CD4-positive, alpha-beta T cell (primary cell): ENCODE results near the gene ABRACL. TPM values are rescaled to one million over a fixed set of nuclear protein-coding genes. Genes with fewer than 3 reads are reported as not detected.
A peak's percentile ranks its signal among the peaks of the same experiment; 100 is the strongest.

Experiments
- ATAC-seq: fragments of 200-7000 bp; cut with Tn5 transposase; one replicate; pipeline ENCODE4 v1.10.0; 2022; ENCODE audit warnings: mild to moderate bottlenecking; ENCODE audit not compliant: poor library complexity
- CTCF ChIA-PET: fragments of 350-600 bp; sonication (Branson Sonifier 250); formaldehyde crosslinking; loops from one replicate; lab custom pipeline; 2021; ENCODE audit warnings: antibody characterized with exemption, inconsistent platforms; lab: Charles Lee
- POLR2A ChIA-PET: fragments of 350-600 bp; sonication (Branson Sonifier 250); formaldehyde crosslinking; loops from one replicate; lab custom pipeline; 2021; ENCODE audit warnings: antibody characterized with exemption, inconsistent platforms; lab: Charles Lee
- DNase-seq, 14 experiments: peaks; one replicate each; pipeline ENCODE4 v3.0.0-alpha.2; 2013 to 2020; ENCODE audit warnings: mixed read lengths in 2 of 14
- H3K27ac ChIP-seq, 2 donors: one replicate each; pipeline versions ENCODE4 v1.5.1 to v1.7.0; 2013; ENCODE audit warnings: low read length in 2 of 2, low read depth in 1 of 2, mild to moderate bottlenecking in 1 of 2
- H3K27me3 ChIP-seq, 2 experiments: 1 replicate in 1 of 2; 2 replicates in 1 of 2; pipeline versions ENCODE4 v1.6.1 to v1.7.0; 2013; ENCODE audit warnings: low read length in 2 of 2, control low read depth in 1 of 2, mild to moderate bottlenecking in 1 of 2, moderate library complexity in 1 of 2; ENCODE audit not compliant: insufficient read depth in 2 of 2, control insufficient read depth in 1 of 2
- H3K36me3 ChIP-seq: one replicate; pipeline ENCODE4 v1.6.1; 2013; ENCODE audit warnings: low read length, control low read depth; ENCODE audit not compliant: insufficient read depth
- H3K4me1 ChIP-seq: one replicate; pipeline ENCODE4 v1.6.1; 2013; ENCODE audit warnings: low read length, control low read depth; ENCODE audit not compliant: insufficient read depth
- H3K4me3 ChIP-seq: one replicate; pipeline ENCODE4 v1.5.1; 2013; ENCODE audit warnings: mild to moderate bottlenecking, low read length, moderate library complexity
- H3K9me3 ChIP-seq, 2 experiments: 1 replicate in 1 of 2; 2 replicates in 1 of 2; pipeline versions ENCODE4 v1.6.1 to v1.7.0; 2013; ENCODE audit warnings: low read length in 2 of 2, mild to moderate bottlenecking in 2 of 2, control low read depth in 1 of 2, moderate library complexity in 1 of 2; ENCODE audit not compliant: control insufficient read depth in 1 of 2, insufficient read depth in 1 of 2
- H3K27ac Mint-ChIP-seq: one replicate; pipeline ENCODE4 v1.8.0; 2020; ENCODE audit warnings: mixed read lengths
- H3K27me3 Mint-ChIP-seq: one replicate; pipeline ENCODE4 v1.8.0; 2021; ENCODE audit warnings: mixed read lengths
- H3K36me3 Mint-ChIP-seq: one replicate; pipeline ENCODE4 v1.8.0; 2021; ENCODE audit warnings: low read depth, mixed read lengths
- H3K4me1 Mint-ChIP-seq: one replicate; pipeline ENCODE4 v1.8.0; 2021; ENCODE audit warnings: low read depth, mixed read lengths
- H3K4me3 Mint-ChIP-seq: one replicate; pipeline ENCODE4 v1.8.0; 2020; ENCODE audit warnings: mild to moderate bottlenecking, mixed read lengths
- H3K9me3 Mint-ChIP-seq: one replicate; pipeline ENCODE4 v1.8.0; 2020; ENCODE audit warnings: mixed read lengths
- CTCF ChIP-seq: fragments of 200-600 bp; IDR thresholded peaks from one replicate; pipeline ENCODE4 v1.8.0; 2022; ENCODE audit warnings: antibody characterized with exemption, mild to moderate bottlenecking
- intact Hi-C, 2 experiments: fragments of 100-400 bp; cut with DNase I in 1 of 2; cut with micrococcal nuclease in 1 of 2; formaldehyde crosslinking; loops; one replicate each; pipeline versions ENCODE4 v1.15.1 to v1.9.0; 2023 to 2025; cut with DNase I, micrococcal nuclease
- polyA plus RNA-seq, 2 donors: library from polyadenylated mRNA; unstranded; fragments of 120-200 nt; gene quantifications; one replicate each; pipeline ENCODE4 v1.2.1, GENCODE V29; 2013
- total RNA-seq, 174 experiments: library from RNA in 2 of 174; stranded (reverse) in 2 of 174; gene quantifications; one replicate each; pipeline ENCODE4 v1.2.3 and lab custom pipeline; 2021 to 2026

Gene ABRACL, protein sequence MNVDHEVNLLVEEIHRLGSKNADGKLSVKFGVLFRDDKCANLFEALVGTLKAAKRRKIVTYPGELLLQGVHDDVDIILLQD
- total RNA-seq, result 10 to 100 TPM; 36.8 to 40.6 TPM
- polyA plus RNA-seq (2013, experiment 1 of 2), result 135 TPM
- polyA plus RNA-seq (2013, experiment 2 of 2), result 137 TPM
- 21.2 to 177 (median 54.4) reads per million in 172 experiments for total RNA-seq (lab: John Stamatoyannopoulos, UW)

DNA sequence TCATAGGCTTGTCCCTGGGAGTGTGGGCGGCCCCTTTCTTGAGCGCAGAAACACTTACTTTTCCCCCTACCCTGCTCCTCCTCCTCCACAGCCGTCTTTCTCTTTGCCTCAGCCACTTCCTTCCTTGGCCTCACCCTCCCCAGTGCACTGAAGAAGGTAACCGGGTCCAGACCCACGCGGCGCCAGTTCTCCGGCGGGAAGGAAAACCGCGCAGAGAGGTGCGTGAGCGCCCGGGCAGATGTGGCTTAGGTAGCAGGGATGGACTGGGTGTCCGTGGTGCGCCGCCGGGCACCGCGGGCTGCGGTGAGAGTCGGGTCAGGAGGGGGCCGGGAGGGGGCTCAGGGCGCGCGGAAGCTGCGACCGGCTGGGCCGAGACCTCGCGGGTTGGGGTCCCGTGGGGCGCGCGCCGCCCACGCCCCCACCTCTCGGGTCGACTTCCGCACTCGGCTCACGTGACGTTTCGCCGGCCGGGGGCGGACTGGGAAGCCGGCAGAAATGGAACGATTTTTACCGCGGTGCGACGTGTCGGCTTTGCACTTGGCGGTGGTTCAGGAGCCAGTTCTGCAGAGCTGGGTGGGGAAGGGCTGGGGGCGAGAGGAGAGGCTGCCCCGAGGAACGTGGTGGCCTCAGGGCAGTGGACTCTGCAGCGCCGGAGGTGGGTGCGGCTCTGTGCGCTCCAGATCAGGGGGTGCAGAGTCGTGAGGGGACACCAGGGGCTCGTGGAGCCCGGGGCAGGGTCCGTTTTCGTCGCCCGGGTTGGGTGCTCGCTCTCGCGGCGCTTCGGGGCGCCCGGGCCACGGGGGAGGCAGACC, at the start of gene ABRACL:
TSS of gene ABRACL (plus strand) at position 88 of the 812 bp plus-strand sequence. CDS start 5,416 bp downstream, outside the sequence.
- Histone ChIP-seq H3K27me3 (no peaks in the 10 kb centered on the region), H3K9me3 (no peaks in the 10 kb centered on the region), H3K27ac (peak within 1 kb of the TSS; percentile 84 to 90), H3K4me1 (peaks cover 20% of the 10 kb centered on the region), H3K4me3 (peak within 1 kb of the TSS; percentile 85), H3K36me3 (peaks cover 7% of the 10 kb centered on the region)
- Mint-ChIP-seq H3K4me1 (peaks cover 35% of the 10 kb centered on the region), H3K4me3 (peak within 1 kb of the TSS; percentile 97), H3K36me3 (peaks cover 29% of the 10 kb centered on the region), H3K27me3 (no peaks in the 10 kb centered on the region), H3K27ac (peak within 1 kb of the TSS; percentile 96), H3K9me3 (no peaks in the 10 kb centered on the region)
- DNase-seq, result peak; percentile 48 to 88 (median 69)
- ChIA-PET POLR2A (interaction anchor here (0.7 to 6.0 kb wide), 20 partner anchors 10 to 345 kb away, joined by 3 to 48 read pairs (median 4); partner anchors contain the start of genes CITED2, HECA, REPS1 and TXLNB), CTCF (interaction anchor here (0.8 to 1.6 kb wide), 3 partner anchors 12 to 344 kb away, joined by 3 to 4 read pairs (median 4); no protein-coding TSS in a partner anchor)
- intact Hi-C loops, result loop anchor here (2.0 to 5.0 kb wide), 7 partner anchors 40 to 346 kb away; partner anchors contain the start of genes CITED2 (in 2 of the 2), REPS1 (in 2 of the 2) and CCDC28A (in 1 of the 2)
- no peak for TF ChIP-seq CTCF
- peak; percentile 89 for ATAC-seq

DNA sequence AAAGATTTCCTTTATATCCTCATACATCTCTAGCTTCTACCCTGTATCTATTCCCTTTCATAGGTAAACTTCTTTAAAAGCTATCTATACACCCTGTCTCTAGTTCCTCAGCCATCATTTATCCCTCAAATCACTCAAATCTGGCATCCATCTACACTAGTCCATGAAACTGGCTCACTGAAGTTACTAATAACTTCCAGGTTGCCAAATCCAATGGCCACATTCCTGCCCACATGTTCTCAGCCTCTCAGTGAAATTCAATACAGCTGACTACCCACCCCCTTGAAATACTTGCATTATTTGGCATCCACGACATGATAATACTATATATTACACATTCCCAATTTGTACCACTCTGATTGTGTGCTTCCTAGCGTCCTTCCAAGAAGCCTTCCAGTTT, 49.2 kb upstream of the ABRACL start:
- no peaks in the 10 kb centered on the region for H3K27me3 ChIP-seq
- intact Hi-C loops, result no loop called here
- H3K4me1 Mint-ChIP-seq, result peaks cover 32% of the 10 kb centered on the region
- H3K4me1 ChIP-seq, result peaks cover 30% of the 10 kb centered on the region
- no peak for ATAC-seq
- no peaks in the 10 kb centered on the region for H3K36me3 Mint-ChIP-seq
- H3K27ac ChIP-seq, result no peak overlapping the region
- TF ChIP-seq CTCF, result no peak
- H3K9me3 ChIP-seq, result no peaks in the 10 kb centered on the region
- H3K9me3 Mint-ChIP-seq, result no peaks in the 10 kb centered on the region
- H3K27ac Mint-ChIP-seq, result peak overlapping the region; percentile 4
- ChIA-PET POLR2A (no interaction called here), CTCF (no interaction called here)
- no peak overlapping the region for H3K4me3 Mint-ChIP-seq
- H3K27me3 Mint-ChIP-seq, result no peaks in the 10 kb centered on the region
- no peak for DNase-seq
- no peaks in the 10 kb centered on the region for H3K36me3 ChIP-seq
- H3K4me3 ChIP-seq, result no peak overlapping the region

DNA sequence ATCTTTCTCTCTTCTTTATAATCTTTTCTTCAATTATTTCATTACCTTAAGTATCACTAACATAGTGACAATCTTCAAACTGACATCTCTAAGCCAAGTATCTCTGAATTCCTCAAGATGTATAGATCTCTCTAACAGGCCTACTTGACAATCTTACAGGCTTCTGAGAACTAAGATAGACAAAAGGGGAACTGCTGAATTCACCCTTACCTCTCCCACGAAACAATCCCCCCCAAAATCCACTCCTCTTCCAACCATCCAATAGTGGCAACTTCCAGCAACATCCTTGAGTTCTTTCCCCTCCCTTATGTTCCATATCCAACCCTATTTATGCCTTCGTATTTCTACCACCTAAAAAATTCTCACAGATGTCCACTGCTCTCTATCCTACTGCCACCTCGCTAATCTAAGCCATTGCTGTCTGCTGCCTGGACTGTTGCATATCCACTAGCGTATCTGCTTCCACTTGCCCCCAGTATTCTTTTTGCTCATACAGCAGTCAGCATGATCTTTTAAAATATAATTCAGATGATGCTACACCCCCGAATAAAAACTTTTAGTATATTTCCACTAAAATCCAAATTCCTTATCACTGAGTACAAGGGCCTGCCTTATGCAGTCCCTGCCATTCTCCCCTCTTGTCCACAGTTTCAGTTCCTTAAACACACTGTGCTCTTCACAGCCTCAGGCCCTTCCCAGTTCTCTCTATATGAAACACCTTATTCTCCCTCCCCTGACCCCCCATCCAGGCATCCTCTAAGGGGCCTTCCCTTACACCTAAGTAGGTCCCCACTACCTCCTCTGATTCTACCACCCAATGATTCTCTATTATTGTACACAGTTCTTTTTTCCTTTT, 48.5 kb upstream of the ABRACL start:
- no peak overlapping the region for H3K27ac ChIP-seq
- peaks cover 25% of the 10 kb centered on the region for H3K4me1 Mint-ChIP-seq
- ChIA-PET CTCF (no interaction called here), POLR2A (no interaction called here)
- no peaks in the 10 kb centered on the region for H3K27me3 Mint-ChIP-seq
- H3K4me3 Mint-ChIP-seq, result no peak overlapping the region
- H3K36me3 Mint-ChIP-seq, result no peaks in the 10 kb centered on the region
- H3K4me3 ChIP-seq, result no peak overlapping the region
- no peaks in the 10 kb centered on the region for H3K9me3 Mint-ChIP-seq
- no peaks in the 10 kb centered on the region for H3K9me3 ChIP-seq
- no peak for TF ChIP-seq CTCF
- peaks cover 33% of the 10 kb centered on the region for H3K4me1 ChIP-seq
- intact Hi-C loops, result loop anchor here (5.0 to 10.0 kb wide), 3 partner anchors 48 to 865 kb away; partner anchors contain the start of gene HECA (in 1 of the 2)
- DNase-seq (no peak), ATAC-seq (no peak)
- H3K36me3 ChIP-seq, result no peaks in the 10 kb centered on the region
- no peaks in the 10 kb centered on the region for H3K27me3 ChIP-seq
- no peak overlapping the region for H3K27ac Mint-ChIP-seq
